ENCODE measurements around the gene NT5DC1. TPM values are rescaled to one million over a fixed set of nuclear protein-coding genes. Genes with fewer than 3 reads are reported as not detected.
A peak's percentile ranks its signal among the peaks of the same experiment; 100 is the strongest.

Gene NT5DC1
- total RNA-seq, 1 donor from 2014 or later, result 2.2 TPM

- DNase-seq, result no peak
Measured at GRCh38 chr6:116196841-116197240, 96.2 kb downstream of the NT5DC1 start.

DNA sequence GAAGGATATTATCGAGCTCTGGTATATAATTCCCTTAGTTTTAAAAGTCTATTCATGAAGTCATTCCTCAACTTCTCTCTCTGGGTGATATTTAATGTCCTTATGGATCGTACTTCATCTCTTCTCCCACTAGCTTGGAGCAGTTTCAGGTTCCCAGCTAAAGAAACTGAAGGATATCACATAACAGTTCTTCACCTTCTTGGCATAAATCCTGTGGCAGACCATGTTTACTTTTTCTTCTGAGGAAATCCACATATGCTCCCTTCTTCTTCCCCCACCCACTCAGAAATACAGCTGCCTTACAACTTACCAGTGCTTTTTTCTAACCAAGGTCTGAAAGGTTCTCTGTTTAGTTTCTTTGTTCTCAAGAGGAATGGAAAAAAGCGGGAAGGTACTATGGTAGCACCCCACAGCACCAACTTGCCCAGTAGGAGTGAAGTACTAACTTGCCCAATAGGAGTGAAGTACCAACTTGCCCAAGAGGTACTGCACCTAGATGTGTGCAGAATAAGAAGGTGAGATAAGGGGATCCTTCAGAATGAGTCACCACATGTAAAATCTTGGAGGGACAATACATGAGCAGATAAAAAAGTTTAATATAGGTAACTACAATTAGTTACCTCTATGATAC is 100.1 kb downstream of the NT5DC1 start:
- no peak for DNase-seq

- DNase-seq, result no peak
Measured at GRCh38 chr6:116201538-116201937, 100.9 kb downstream of the NT5DC1 start.

GRCh38 chr6:116205281-116205680 is 104.6 kb downstream of the NT5DC1 start:
- no peak for DNase-seq

DNA sequence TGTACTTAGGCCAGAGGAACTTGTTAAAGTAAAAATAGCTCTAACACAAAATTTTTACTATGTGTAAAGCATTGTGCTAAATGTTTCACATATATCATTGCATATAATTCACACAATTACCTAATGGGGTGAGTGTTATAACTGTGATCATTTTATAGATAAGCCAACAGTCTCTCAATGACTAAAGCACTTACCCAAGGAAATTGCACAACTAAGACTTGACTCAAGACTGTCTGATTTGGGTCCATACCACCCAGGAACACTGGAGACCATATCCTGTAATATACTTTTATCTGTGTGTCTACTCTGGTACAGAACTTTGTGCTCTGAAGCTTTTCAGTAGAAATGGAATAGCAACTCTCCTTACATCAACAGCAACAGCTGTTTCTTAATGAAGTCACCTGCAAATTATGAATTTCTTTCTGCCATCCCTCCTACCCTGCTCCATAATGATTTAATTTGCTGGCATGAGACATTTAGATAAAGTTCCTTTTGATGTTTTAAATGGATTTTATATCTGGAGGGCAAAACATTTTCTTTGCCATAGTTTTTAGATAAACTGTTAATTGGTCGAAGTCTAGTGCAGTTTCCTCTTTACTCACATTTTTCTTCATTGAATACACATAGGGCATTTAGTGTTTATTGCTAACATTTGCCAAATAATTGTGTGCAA is 105.7 kb downstream of the NT5DC1 start:
- no peak for DNase-seq

DNA sequence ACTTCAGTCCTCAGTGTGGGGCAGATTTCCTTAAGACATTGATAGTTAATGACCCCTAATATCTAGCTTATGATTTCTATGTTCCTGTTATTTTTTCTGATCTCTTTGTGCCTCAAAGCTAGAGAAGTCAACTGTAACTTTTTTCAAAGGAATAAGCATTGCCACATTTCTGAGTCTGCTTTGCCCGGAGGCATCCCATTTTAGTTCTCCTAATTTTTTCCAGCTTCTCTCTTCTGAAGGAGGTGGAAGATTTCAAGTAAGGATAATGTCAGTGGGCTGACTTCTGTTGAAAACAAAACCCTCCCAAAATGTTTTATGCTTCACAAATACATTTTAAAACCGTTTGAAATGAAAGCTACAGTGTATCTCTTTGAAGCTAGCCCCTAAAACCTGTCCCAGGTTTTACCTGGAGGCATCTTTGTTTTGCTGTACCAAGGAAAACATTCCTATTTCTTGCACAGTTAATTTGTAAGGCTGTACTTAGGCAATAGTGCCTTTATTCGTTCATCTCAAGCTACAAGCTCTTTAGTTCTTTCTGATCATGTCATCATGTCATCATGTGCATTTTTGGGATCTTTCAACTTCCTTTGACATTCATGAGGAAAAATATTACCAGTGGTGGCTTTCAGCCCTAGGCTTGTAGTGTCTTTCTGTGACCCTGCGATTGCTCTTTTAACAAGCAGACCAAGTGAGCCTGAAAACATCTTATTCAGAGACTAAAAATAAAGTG is 107.6 kb downstream of the NT5DC1 start:
- no peak for DNase-seq

GRCh38 chr6:116210316-116210715 is 109.7 kb downstream of the NT5DC1 start:
- no peak for DNase-seq

DNA sequence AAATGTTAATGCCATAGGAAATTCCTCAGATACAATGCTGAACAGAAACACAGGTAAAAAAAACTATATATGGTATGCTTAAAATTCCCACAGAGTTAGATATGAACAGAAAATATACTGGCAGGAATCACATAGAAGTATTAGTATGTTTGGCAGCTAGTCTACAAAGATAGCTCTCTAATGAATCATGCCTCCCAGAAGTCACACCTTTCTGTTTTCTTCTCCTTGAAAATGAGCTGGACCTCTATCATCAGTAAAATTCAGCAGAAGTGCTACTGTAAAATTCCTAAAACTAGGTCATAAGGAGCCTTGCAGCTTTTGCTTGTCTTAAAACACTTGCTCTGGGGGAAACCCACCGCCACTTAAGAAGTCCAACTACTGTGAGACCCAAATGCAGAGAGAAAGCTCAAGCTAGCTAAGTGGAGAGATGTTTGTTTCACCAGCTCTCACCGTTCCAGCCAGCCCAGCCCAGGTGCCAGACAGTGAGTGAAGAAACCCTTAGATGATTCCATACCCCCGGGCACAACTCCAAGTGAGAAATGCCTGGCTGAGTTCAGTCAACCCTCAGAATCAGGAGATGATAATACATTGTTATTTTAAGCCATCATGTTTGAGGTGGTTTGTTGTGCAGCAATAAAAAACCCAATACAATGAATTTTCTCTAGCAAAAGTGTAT is 110.2 kb downstream of the NT5DC1 start:
- peak; percentile 8 for DNase-seq

GRCh38 chr6:116214681-116215080 is 114.0 kb downstream of the NT5DC1 start:
- DNase-seq, result no peak

- no peak for DNase-seq
Measured at GRCh38 chr6:116215414-116215813, 114.8 kb downstream of the NT5DC1 start.

DNA sequence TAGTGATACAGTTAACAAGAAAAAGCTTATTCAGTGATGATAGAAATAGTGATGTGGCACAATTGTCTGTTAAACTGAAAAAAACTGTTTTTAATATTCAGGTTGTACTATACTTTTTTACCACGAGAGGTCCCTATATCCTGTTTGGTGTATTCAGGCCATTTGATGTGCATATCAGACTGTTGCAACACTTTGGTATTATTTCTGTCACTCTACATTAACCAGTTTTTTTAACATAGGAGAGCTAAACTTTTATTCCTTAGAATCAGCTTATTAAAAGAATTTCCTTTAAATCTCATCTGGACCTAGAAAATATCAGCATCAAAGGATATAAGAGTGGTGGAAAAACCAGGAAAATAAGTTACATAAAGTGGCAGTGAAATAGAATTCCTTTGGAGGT is 116.4 kb downstream of the NT5DC1 start:
- no peak for DNase-seq

DNA sequence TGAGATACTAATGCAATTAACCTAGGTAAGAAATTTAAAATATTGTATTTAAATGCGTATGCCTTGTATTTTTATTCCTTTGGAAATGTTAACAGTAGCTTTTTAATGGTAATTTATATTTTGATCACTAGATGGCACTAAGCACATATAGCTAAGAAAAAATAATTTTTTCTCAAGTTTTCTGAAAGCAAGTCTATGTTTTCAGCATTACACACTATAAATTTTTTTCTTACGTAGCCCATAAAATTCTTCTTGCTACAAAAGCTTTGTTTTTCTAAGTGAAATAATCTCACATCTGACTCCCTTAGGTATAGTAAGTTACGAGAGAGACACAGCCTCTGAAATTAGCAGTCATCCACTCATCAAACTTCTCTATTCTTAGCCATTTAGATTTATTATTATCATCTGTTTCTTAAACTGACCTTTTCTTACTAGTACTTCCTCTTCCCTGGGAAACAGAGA is 117.5 kb downstream of the NT5DC1 start:
- DNase-seq, result no peak

DNA sequence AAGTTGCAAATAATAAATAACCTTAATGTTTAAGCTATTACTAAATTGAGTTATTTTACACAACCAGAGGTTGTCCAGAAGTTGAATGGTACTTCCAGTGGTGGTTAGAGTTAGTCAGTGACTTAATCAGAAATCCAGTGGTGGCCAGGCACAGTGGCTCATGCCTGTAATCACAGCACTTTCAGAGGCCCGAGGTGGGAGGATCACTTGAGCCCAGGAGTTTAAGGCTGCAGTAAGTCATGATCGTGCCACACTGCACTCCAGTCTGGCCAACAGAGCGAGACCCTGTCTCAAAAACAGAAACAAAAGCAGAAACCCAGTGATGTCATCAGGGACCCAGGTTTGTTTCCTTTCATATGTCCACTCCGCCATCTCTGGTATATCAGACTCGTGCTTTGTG is 118.2 kb downstream of the NT5DC1 start:
- no peak for DNase-seq

DNA sequence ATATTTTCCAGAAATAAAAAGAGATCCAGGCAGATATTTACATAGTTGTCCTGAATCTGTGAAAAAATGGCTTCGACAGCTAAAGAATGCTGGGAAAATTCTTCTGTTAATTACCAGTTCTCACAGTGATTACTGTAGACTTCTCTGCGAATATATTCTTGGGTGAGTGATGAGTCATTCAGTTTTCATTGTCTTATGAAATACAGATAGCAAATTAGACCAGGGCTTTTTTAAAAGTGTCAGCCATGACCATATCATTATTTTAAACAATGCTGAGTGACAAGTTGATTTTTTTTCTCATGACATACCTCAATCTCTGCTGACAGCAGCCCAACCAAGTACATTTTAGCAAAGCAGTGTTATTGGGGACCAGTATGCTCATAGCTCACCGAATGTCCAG is 120.4 kb downstream of the NT5DC1 start:
- no peak for DNase-seq

DNA sequence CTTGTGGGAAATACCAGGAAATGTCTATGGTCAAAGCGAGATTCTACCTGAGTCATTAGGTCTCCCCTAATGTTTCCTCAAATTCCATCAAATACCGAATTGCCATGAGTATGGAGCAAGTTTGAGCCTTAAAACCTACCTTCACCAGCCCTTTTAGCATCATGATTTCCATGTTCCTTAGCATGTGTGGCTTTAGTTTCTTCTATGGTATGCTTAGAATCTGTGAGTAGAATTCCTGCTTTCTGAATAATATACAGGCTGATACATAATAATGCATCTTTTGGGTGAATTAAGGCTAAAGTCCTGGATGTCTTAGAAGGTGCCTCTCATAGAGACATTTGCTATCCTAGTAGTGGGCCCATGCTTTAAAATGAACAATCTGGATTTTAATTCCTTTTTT is 121.3 kb downstream of the NT5DC1 start:
- DNase-seq, result no peak

DNA sequence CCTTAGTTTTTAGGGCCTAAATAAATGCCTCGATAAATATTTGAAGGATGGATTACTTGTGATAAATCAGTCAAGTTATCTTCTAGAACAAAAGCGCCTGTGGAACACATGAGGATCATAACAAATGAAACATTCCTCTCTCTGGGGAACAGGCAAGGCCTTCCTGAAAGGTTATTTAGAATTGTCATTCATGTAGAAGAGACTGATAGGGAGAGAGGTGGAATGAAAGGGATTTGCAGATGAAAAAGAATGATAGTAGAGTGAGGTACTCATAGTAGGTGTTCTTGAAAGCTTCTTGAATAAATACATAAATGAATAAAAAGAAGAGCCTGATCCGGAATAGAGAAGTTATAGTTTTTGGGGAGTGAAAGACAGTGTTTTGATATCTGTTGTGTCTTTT is 122.7 kb downstream of the NT5DC1 start:
- no peak for DNase-seq

- DNase-seq, result peak; percentile 93
Measured at GRCh38 chr6:116229287-116229913, 128.7 kb downstream of the NT5DC1 start.

- DNase-seq, result no peak
Measured at GRCh38 chr6:116234689-116235088, 134.0 kb downstream of the NT5DC1 start.

DNA sequence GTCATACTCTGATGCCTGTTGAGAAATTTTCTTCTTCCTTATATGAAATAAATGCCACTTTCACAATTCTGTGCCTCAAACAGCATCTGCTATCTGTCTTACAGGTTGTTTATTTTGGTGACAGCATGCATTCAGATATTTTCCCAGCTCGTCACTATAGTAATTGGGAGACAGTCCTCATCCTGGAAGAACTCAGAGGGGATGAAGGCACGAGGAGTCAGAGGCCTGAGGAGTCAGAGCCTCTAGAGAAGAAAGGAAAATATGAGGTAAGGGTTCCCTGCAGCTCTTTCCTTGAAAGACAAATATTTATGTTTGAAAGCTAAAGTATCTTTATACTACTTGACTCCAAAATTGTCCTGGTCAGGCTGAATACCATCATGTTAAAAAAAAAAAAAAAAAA is 137.4 kb downstream of the NT5DC1 start:
- no peak for DNase-seq

- no peak for DNase-seq
Measured at GRCh38 chr6:116239256-116239655, 138.6 kb downstream of the NT5DC1 start.

DNA sequence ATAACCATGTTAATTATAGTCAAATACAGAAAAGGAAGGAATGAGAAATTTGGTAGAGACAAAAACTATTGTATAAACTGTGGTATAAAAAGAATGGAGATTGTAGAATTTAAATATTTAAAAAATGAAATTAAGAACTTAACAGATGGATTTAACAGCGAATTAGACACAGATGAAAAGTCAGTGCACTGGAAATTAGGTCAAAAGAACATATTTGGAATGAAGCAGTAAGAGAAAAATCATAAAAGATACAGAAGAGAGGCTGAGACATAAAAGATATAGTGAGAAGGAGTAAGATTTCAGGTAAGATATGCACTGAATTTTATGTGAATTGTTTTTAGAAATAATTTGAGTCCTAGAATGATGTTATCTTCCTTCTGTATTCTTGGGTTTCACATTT is 139.2 kb downstream of the NT5DC1 start:
- DNase-seq, result no peak

- no peak for DNase-seq
Measured at GRCh38 chr6:116244284-116244683, 143.6 kb downstream of the NT5DC1 start.

- DNase-seq, result no peak
Measured at GRCh38 chr6:116246089-116246488, 145.4 kb downstream of the NT5DC1 start.

All from occipital lobe (tissue), 2 donors.